GM18907 (cell line): Measurements from ENCODE around the gene CMSS1.

Experiments used
- ATAC-seq: cut with Tn5 transposase; IDR thresholded peaks from one replicate; pipeline ENCODE4 v1.9.1; 2021; ENCODE audit warnings: mild to moderate bottlenecking, moderate library complexity; ENCODE audit not compliant: unreplicated experiment

CMSS1 gene

GRCh38 chr3:100098784-100099070, 281.1 kb downstream of the CMSS1 start:
- no peak for ATAC-seq

- ATAC-seq = no peak
Measured at GRCh38 chr3:100099621-100100020, 282.0 kb downstream of the CMSS1 start.

- no peak for ATAC-seq
Measured at GRCh38 chr3:100100425-100100824, 282.8 kb downstream of the CMSS1 start.

DNA sequence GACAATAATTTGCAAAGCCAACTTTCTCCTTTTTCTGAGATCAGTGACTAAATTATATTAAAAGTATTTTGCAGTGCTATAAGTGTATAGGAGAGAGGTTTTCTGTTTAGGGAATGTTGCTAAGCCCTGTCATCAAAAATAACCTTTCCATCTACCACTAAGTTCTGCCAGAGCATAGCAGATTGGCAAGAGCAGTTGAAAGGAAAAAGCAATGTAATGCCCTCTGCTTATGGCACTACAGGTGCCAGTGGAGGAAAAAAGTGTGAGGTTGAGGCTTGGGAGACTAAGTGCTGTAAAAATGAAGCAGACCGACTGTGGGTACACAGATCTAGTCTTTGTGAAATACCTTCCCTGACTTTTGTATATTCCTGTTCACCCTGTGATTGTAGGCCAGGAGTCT, 285.1 kb downstream of the CMSS1 start:
- no peak for ATAC-seq

GRCh38 chr3:100103558-100104441, 286.1 kb downstream of the CMSS1 start:
- ATAC-seq = peak; percentile 92

DNA sequence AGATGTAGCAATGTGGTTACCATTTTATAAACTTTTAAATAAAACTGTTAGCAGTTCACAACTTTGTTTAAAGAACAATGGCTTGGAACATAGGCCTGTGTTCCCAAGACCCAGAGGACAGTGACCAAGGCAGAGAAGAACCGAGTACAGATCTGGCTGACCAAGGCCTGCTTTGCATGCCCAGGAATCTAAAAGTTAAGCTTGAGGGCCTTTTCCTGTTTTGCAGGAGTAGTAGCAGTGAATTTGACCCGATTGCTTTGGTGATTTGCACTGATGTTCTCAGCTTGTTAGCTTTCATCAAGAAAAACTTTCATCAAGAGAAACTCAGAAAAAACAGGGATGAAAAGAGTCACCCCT, 286.8 kb downstream of the CMSS1 start:
- ATAC-seq = peak; percentile 50

DNA sequence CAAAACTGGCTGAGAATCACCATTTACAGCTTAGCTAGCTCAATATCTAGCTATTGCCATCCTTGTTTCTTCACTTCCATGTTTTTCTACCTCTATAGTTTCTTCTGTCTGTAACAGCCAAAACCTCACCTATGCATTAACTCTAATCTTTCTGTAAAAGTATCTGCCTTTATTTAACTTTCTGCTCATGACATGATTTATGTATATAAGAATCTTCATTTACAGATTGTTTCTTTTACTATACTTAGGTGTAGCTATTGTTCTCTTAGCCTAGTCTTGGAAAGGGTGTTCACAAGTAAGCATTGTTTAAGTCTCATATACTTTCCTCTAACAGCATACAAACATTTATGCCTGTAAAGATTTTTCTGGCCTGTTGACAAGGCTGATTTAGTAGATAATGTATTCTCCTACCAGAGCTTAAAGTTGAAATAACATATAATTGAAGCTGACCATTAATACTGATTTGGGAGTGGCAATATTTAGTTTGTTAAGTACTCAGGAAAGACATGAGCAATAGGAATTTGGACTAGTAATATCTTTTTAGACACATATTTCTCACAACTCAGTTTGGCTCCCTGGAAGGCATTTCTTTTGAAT, 287.3 kb downstream of the CMSS1 start:
- no peak for ATAC-seq

GRCh38 chr3:100105501-100105900, 287.8 kb downstream of the CMSS1 start:
- ATAC-seq = peak; percentile 42

GRCh38 chr3:100106094-100106493, 288.4 kb downstream of the CMSS1 start:
- ATAC-seq = no peak

GRCh38 chr3:100106531-100107141, 289.0 kb downstream of the CMSS1 start:
- ATAC-seq = no peak

GRCh38 chr3:100107221-100107814, 289.7 kb downstream of the CMSS1 start:
- no peak for ATAC-seq

DNA sequence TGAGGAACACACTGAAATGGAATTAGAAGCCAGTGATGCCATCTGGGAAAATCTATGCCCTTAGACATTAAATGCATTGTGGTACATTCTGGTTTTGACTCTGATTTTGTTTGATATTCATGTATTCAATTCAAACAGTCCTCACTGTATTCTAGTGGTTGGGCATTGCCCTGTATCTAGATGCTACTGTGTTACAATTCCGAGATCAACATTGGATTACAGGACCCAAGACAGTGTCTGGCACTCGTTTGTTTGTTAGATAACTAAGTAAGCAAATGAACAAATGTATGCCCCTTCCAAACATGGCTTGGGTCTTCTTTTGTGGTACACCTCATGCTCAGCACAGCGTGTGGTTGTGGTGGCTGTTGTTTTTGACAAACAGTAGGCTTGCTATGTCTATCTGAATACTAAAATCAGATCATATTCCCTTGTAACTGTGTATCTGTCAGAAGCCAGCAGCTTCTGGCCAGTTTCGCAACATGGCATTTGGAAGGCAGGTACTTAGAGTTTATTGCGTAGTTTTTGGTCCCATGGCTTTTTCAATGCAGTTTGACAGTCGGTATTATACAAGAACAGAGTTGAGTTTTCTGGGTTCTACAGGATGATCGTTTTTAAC, 290.9 kb downstream of the CMSS1 start:
- no peak for ATAC-seq

GRCh38 chr3:100110162-100110561, 292.5 kb downstream of the CMSS1 start:
- no peak for ATAC-seq

DNA sequence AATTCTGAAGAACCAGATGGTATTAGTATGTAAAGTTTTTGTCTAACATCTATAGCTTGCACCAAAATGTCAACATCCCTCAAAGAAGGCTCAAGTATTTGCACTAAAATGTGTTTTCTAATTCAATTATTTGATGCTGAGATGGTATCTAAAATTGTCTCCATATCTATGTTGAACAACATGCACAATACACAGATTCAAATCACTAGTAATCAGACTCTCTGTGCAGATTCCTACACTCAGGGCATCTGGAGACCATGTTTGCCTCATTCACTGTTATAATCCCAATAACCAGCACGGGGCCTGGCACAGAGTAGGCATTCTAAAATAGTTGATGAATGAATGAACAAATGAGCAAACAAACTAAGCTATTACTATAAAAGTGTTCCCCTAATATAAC, 294.1 kb downstream of the CMSS1 start:
- no peak for ATAC-seq

GRCh38 chr3:100113723-100114412, 296.2 kb downstream of the CMSS1 start:
- ATAC-seq = no peak

DNA sequence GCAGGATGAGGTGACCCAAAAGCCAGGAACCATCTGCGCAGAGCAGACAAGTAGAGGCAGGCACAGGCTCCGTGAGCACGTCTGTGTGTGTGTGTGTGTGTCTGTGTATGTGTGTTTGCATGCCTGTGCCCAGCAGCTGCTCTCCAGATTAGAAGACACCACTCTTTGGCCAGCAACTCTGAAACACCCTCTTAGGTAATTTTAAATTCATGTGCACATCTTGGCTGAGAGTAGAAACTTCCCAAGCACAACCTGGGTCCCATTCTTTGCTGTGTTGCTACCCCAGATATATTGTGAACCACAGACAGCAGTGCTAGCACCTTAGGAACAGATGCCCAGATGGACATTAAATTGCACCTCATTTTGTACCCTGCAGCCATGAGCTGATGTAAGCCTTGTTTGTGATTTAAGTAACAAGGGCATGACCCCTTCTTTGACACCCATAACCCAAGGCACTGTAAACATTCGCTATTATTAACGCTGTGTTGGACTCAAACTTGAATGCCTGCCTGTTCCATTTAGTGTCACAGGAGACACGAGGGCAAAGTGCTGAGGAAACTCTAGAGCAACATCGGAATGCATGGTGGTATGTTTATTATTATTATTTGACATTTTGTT, 296.9 kb downstream of the CMSS1 start, which contains the start of gene FILIP1L:
TSS of gene FILIP1L (minus strand) at position 89 of the 618 bp plus-strand sequence.
- ATAC-seq = no peak

GRCh38 chr3:100117093-100117492, 299.4 kb downstream of the CMSS1 start:
- ATAC-seq = no peak

- ATAC-seq = no peak
Measured at GRCh38 chr3:100120012-100120411, 302.4 kb downstream of the CMSS1 start.

DNA sequence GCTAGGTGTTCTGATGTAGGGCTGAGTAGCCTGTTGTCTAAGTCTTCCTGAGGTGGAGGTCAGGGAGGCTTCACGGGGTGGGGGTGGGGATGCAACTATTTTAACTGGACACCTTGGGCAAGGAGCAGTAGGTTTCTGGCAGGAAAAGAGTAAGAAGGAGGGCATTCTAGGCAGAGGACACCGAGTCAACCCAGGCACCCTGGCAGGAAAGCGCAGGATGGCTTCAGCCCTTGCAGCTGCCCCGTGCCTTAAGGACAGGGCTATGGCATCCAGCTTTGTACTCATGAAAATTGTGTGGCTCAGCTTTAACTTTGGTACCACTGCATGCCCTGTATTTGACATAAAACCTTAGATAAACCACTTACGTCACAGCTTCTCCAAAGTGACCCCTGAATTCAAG, 303.0 kb downstream of the CMSS1 start:
- ATAC-seq = no peak

DNA sequence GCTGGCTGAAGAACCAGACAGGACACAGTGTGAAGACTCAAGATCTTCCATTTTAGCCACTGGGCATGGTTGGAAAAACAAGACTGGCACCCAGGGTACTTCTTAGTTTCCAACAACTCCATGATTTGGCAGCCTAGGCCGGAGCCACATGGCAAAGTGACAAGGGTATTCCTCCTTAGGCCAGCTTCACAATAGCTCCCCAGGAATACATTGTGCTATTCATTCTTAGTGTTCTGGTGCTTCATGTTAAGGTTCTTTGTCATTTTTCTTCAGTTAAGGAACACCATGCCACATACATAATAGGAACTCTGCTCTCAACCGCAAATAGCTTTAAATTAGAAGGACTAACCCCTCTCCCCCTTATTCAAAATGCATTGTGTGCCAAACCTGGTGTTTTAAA, 304.7 kb downstream of the CMSS1 start:
- ATAC-seq = no peak
